GM18907 (cell line): ENCODE data around the gene CMSS1.

Source experiments
- ATAC-seq: cut with Tn5 transposase; IDR thresholded peaks from one replicate; pipeline ENCODE4 v1.9.1; 2021; ENCODE audit warnings: mild to moderate bottlenecking, moderate library complexity; ENCODE audit not compliant: unreplicated experiment

CMSS1 gene

DNA sequence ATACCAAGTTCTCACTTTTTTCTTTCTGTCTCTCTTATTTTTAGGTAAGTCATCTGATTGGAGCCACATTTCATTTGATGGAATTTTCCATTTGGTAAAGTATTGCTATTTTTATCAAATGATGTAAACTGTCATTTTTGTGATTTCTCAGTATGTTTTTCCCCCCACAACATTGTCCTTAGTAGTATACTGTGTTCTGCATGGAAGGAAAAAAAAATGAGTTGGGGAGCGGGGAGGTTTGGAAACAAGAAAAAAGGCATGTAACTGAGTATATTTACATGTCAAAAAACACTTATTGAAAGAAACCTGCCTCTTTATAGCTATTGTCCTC lies 192.4 kb downstream of the CMSS1 start:
- no peak for ATAC-seq

DNA sequence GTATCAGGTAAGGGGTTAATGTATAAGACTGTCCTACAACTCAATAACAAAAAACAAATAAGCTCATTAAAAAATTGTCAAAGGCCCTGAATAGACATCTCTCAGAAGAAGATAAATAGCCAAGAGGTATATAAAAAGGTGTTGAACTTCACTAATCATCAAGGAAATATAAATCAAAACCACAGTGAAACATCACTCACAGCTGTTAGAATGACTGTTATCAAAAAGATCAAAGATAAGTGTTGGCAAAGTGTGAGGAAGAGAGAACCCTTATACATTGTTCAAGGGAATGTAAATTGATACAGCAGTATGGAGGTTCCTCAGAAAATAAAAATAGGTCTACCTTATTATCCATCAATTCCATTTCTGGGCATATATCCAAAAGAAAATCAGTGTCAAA lies 201.1 kb downstream of the CMSS1 start:
- ATAC-seq, result no peak

DNA sequence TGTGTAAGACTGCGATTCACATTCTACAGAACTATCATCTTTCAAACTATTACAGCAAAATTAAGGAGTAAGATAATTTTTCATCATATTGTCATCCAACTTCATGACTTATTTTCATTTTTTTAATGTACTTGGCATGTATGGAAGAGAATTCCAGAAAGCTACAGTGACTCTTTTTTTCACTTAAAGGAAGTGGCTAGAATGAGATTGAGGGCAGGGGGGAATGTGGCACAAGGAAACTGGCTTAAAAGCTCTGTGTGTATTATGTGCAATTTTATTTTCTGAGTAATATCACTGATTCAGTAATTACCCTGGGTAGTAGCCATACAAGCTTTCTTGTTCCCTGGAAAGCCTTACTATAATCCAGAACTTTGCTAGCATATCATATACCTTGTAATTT lies 202.1 kb downstream of the CMSS1 start:
- ATAC-seq, result no peak

DNA sequence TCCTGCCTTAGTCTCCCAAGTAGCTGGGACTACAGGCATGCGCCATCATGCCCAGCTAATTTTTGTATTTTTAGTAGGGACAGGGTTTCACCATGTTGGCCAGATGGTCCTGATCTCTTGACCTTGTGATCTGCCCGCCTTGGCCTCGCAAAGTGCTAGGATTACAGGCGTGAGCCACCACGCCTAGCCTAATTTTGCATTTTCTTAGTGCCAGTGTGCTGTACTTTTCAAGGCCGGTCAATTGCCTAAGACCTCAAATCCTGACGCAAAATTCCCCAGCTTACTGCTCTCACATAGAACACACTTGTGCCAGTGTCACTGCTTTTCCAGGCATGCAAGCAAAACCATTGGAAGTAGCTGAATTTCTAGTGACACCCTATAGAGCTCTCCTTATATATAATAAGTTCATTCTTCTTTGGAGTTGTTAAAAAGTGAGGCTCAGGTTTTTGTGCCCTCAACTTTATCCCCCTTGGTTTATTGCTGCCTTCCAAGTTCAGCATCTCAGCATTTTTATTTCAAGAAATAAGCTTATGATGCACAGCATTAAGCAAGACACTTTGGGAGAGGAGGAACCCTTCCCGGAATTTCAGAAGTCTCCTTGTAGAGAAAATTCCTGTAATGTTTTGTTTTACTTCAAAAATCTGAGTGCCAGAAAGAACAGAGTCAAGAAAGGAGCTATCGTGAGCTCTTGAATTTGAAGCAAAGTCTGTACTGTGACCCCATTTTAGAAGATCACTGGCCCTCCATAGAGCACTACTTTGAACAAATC lies 203.4 kb downstream of the CMSS1 start:
- ATAC-seq, result no peak

DNA sequence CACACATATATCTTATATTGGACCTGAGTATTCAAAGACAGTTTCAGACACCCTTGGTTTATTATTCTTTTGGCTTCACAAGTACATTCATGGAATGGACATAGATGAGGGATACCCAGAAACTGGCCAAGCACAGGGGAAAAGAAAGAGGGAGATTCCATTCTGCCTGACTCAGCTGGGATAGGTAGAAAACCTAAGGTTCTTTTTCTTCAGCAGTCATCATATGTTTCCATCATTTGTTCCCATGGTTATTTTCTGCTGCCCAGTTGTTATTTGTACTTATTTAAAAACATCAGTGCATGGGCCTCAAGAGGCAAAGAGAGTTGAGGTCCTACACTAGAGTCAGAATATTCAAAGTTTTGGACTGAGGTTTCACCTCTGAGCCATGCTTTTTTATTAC lies 204.8 kb downstream of the CMSS1 start:
- no peak for ATAC-seq

DNA sequence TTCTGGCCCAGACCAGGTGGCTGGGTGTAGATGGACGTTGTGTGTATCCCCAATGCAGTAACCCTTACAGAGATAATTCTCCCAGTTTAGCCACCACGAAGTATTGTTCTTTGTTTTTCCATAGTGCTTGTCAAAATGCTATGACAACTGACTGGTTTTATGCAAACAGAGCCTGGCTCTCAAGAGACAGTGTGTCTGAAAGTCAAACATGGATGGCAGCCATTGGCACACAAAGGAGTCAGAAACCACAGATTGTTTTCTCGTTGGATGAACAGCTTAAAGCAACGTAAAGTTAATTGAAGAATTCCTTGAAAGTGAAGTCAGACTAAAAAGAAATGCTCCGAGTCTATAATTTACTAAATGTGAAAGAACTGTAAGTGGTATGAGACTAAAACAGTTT lies 205.5 kb downstream of the CMSS1 start:
- ATAC-seq, result no peak

DNA sequence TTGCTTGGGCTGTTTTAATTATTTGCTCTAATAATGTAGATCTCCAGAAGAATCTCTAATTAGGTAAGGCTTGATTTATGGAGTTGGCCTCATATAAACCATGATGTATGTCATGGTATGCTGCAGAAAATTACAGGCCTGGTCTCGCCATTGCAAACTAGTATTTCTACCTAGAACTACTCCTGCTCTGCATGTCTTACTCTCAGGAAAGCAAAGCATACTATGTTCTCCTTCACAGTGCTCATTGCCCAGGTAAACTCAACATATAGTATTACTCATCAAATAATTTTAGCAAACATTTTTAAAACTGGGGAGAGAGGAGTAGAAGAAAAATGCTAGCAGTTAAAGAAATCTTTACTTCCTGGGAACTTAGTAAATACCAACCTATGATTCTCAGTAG lies 205.9 kb downstream of the CMSS1 start:
- no peak for ATAC-seq

DNA sequence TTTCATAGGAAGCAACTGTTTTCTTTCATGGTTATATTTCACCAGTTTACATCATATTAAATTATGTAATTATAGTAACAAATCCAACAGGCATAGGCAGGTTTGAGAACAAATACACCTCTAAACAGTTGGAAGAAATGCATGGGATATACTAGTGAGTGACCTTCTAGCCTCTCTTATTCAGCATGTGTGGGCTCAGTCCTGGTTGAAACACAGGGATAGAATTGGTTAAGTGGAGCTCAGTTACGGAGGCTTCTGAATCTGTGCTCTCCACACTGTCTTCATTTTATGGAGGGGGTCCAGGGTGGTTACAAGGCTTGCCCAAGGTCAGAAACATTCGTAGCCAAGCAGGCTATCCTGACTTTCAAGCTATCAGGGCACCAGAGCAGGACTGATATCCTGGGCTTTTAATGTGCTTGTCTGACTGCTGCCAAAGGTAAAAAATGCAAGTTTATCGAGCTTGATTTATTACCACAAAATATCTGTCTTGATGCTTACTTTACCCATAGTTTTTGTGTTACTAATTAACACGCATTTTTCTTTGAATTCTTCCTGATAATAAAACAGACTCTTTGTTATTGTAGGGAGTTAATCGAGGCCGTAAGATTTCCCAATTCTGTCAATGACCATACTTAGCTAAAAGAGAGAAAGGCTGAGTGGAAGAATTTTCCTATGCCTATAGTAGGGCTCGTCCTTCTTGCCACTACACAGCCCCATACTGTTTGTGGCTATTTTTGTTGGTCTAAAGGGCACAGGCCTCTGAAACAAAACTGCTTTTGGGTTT lies 207.1 kb downstream of the CMSS1 start:
- ATAC-seq, result no peak

DNA sequence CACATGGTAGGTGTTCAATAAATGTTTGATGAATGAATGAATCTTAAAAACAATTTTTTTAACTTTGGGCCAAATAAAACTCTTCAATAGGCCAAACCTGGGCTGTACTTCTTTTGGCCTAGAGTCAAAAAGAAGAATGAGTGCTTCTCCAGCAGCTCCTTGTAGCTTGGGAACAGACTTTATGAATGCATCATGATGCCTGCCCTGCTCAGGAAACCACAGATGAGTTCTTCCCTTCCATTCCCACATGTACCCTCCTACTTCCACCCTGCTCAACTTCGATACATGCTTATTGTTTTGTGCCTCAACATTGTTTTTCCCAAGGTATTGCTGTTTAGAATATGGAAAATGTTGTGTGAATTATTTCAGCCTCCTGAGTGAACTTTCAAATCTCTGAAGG lies 209.7 kb downstream of the CMSS1 start:
- no peak for ATAC-seq

DNA sequence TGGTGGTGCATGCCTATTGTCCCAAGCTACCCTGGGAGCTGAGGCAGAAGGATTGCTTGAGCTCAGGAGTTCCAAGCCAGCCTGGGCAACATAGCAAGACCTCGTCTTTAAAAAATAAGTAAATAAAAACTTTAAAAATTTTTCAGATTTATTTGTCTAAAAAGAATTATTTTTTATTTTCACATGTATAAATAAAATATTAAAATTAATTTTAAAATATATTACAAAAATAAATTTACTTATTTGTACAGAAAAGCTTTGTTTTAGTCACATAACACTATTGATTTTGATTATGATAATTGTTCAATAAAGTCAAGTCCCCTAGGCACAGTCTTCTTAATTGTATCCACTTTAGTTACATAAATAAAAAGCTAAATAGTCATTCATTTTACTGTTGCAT lies 211.4 kb downstream of the CMSS1 start:
- ATAC-seq, result no peak

DNA sequence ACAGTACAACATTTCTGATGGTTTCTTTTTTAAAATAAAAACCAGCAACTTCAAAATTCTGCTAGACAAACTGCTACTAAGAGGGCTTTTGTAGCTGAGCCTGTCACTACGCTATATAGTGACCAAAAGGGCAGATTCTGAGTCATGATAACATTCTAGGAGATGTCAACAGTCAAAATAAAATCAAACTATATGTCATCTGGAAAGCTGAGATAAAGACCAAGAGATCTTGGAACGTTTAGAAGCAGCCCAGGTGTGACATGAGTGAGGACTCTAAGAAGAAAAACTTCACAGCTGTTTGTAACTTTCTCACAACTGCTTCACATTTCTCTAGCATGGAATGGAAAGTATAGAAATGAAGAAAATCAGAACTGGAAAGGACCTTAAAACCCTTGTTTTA lies 212.0 kb downstream of the CMSS1 start:
- no peak for ATAC-seq

DNA sequence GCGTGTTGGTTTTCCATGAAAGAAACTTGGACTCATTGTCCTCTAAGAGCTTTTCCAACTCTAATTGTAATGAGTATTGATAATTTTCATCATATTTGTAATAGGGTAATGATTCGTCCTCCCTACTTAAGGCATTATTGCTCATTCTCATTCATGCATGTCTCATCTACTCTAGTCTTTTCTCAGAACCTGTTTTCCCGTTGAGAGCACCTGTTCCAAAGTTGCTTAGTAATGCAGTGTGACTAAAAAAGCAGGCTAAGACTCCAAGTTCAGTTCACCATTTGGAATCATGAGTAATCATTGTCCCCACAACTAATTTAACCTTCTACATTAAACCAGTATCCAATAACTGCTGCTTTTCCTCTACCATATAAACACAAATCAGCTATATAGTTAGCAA lies 212.7 kb downstream of the CMSS1 start:
- ATAC-seq, result peak; percentile 60

DNA sequence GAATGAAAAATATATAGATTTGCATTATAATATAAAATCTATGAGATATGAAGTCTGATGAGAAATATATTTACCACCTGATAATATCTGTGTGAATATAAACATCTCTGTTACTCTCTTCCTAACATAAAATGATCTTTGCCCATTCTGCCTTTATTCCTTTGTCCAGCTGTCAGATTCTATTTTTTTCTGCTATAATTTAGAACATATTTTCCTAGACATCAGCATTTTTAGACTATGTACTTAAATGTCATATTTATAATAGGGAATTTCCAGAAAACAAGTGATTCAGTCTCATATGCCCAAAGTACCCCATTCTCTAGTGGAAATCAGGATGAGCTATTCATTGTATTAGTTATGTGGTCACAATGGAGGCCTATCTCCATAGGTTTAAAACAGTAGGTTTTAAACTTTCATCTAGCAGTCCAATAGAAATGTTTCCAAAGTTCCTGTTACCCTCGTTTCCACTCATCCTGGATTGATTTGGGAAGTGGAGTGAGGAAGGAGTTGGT lies 213.3 kb downstream of the CMSS1 start:
- no peak for ATAC-seq

DNA sequence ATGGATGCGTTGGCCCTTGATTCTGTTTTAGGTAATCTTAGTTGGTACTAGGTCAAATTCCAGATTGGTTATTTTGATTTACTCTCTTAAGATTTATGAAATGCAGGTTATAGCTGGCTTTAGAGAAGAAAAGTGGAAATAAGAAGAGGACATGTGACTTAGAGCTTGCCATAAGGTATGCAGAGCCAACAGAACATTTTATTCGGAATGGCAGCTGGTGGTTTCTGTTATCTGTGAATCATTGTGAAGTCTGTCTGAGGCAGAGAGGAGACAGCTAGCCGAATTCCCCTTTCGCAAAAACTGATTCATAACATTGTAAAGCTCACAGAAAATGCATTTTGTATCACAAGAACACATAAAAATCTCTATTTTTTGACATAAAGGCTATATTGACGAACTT lies 214.6 kb downstream of the CMSS1 start:
- ATAC-seq, result no peak

DNA sequence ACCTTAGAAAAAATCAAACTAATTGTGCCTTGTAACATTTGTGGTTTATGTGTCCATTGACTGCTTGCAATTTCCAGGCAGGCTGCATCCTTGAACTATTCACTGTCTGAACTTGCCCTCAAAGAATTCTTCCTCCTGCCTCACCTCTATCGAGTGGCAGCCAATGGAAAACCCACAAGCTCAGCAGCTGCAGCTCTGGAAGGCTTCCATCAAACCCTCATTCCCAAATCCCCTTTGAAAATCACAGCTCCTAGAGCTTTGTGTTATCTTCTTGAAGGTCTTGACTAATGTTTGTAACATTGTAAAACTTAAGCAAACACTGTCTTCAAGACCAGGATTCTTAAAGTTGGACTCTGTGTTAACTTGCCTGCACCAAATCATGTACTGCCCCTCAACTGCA lies 215.5 kb downstream of the CMSS1 start:
- ATAC-seq, result no peak

DNA sequence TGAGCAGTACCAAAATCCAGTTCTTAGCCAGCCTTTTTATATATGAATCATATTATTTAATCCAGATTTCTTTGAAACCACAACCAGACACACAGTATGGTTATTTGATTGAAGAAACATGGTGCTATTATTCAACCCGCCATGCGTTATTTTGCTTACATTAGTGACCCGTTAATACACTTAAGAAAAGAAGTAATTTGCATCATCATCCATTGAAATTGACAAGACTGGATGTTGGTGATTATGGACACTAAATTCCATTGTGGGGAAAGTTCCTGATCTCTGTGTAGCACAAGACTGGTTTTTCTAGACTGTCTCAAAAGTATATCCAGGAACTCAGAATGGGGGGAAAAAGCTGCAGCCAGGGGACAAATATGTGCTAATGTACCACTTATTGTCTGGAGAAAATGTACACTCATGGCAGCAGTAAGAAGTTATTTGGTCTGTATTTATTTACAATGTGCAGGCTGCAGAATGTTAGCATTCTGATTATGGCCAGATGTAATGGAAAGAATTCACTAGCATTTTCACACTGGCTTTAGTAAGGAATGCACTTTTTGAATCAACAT lies 216.3 kb downstream of the CMSS1 start:
- no peak for ATAC-seq

DNA sequence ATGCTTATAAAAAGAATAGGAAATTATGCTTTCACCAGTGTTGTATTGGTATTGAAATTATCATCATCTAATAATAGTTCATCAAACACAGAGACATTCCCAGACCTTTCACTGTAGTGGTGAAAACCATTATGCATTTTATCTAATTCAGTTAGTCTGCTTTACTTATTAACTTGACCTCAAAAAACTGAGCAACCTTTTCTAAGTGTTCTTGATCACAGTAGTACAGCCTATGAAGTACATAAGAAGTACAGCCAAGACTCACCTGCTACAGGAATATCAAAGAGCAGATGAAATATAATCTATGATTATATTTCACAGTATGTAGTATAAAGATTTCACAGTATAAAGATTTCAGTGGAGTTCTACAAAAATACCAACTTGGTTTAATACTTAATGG lies 221.4 kb downstream of the CMSS1 start:
- ATAC-seq, result no peak

DNA sequence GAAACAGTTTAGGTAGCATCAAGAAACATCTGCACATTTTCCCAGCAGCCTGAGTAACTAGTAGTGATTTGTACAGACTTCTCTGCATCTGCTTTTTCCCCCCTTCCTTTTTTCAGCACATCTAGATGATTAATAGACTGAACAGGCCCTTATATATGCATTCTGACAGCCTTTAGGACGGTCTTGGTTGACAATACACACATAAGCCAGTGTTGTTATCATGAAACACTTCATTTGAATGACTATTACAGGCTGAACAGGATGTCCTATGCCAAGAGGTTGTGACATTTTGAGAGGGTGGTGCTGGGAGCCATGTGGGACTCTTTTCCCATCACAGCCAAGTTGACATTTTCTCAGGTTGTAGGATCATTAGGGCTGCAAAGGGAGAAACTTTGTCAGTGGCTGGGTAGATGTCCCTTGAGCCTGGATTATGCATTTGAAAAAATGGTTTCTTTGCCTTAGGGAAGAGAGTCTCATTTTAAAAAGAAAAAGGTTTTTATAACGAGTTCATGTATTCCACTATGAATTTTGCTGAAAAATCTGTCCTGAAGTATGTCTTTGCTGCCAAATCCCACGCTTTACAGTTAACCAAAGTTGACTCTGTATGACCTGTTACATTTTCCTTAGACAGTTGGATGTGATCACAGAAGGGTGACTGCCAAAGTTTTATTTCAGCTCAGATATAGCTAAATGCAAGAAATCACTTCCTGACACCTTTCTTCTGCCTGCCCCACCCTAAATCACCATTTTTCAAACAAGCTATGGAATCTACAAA lies 223.0 kb downstream of the CMSS1 start:
- ATAC-seq, result no peak

DNA sequence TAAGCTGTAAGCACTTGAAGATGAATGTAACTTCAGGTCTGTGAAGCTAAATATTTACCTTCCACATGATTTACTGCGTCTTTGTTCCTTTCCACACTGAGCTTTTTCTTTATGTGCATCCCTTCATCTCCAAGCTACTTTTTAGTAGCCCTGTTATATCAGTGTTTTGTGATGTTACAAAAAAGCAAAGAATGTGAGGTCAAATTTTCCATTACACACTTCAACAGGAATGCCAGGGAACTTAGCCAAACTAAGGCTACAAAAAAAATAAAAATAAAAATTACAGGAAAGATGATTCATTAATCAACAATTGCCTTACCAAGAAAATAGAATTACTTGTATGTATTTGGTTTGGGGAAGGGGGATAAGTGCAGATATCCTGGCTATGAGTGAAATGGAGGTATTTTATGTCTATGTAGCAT lies 223.7 kb downstream of the CMSS1 start:
- no peak for ATAC-seq

DNA sequence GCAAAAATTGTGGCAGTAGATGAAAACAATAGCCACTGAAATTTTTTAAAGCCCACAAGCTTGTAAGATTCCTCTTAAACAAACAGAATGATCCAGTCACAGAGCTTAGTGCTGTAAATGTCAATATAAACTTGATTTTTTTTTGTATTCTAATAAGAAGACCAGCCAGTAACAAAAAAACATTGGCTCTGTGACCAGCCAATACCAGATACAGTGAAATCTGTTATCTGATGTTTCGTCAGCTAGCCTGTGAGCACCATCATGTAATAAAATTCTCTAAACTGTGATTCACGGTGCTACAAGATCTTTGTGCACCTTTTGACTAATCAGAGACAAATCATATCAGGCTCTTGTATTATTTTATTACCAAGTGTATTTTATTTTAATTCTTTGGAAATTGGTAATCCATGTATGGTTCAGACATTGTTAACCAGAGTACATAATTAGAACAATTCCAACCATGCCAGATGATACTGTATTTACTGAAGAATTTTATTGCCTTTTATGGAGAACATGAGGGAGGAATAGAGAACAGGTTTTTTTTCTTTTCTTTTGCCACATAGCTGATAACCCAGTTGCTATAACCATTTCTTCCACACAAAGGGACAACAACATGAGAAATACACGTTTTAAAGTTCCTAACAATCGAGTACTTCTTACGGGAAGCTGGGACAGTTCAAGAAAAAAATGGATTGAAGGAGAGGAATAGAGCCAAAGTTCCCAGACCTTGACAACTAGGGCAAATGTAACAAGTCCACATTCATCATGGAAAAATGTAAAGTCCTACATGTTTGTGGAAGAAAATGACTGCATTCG lies 224.7 kb downstream of the CMSS1 start:
- ATAC-seq, result no peak
